Small intestine (tissue), 7 donors: ENCODE results near the gene SH3BGRL2. TPM values are rescaled to one million over a fixed set of nuclear protein-coding genes. Genes with fewer than 3 reads are reported as not detected.

Experiments used
- DNase-seq, 2 donors: peaks; one replicate each; pipeline versions ENCODE4 v3.0.0 to v3.0.0-alpha.2; 2013
- FAIRE-seq: peaks from 2 replicates; lab custom pipeline; 2012; peaks lifted over from hg19 to GRCh38; lab: Jason Lieb, UNC
- H3K27ac ChIP-seq, 3 donors: one replicate each; pipeline ENCODE4 v1.5.1; 2013; ENCODE audit warnings: low read length in 2 of 3, mild to moderate bottlenecking in 2 of 3, control low read depth in 1 of 3, inconsistent platforms in 1 of 3, low read depth in 1 of 3, moderate library complexity in 1 of 3
- H3K27me3 ChIP-seq, 3 donors: one replicate each; pipeline ENCODE4 v1.6.1; 2013; ENCODE audit warnings: low read length in 3 of 3, inconsistent platforms in 1 of 3; ENCODE audit not compliant: control insufficient read depth in 3 of 3, insufficient read depth in 3 of 3
- H3K36me3 ChIP-seq, 3 donors: one replicate each; pipeline ENCODE4 v1.6.1; 2013; ENCODE audit warnings: low read length in 3 of 3, inconsistent platforms in 1 of 3, low read depth in 1 of 3, mild to moderate bottlenecking in 1 of 3, moderate library complexity in 1 of 3; ENCODE audit not compliant: control insufficient read depth in 3 of 3, insufficient read depth in 2 of 3
- H3K4me1 ChIP-seq, 3 donors: one replicate each; pipeline ENCODE4 v1.6.1; 2013; ENCODE audit warnings: low read length in 2 of 3, inconsistent platforms in 1 of 3, low read depth in 1 of 3, mild to moderate bottlenecking in 1 of 3, moderate library complexity in 1 of 3; ENCODE audit not compliant: control insufficient read depth in 3 of 3, insufficient read depth in 2 of 3
- H3K4me3 ChIP-seq, 3 donors: one replicate each; pipeline ENCODE4 v1.5.1; 2013; ENCODE audit warnings: low read length in 3 of 3, control low read depth in 1 of 3, inconsistent platforms in 1 of 3, low read depth in 1 of 3, mild to moderate bottlenecking in 1 of 3, moderate library complexity in 1 of 3
- H3K9me3 ChIP-seq, 2 donors: one replicate each; pipeline ENCODE4 v1.6.1; 2013; ENCODE audit warnings: low read depth in 1 of 2, low read length in 1 of 2; ENCODE audit not compliant: control insufficient read depth in 2 of 2, insufficient read depth in 1 of 2
- WGBS, 3 donors: extraction: QIAGEN DNeasy Blood & Tissue Kit; methylation state at CpG; one replicate each; pipeline ENCODE4 v1.1.7; 2013; 5-methylcytosine and 5-hydroxymethylcytosine counted together
- polyA plus RNA-seq, 4 donors: library from polyadenylated mRNA; stranded (reverse) in 3 of 4; unstranded in 1 of 4; fragments of 200-250 nt in 3 of 4; fragments of 120-200 nt in 1 of 4; gene quantifications; one replicate each; pipeline versions ENCODE4 v1.2.1 to v1.2.3, GENCODE V29; 2013
- donor health status: healthy with polysubstance abuse.
- donor health status: control.
- donor health status: control.
- donor health status: Bipolar disorder and iron deficiency.
- donor health status: healthy.

Gene SH3BGRL2
- polyA plus RNA-seq, 4 donors = 31.9 to 54.6 (median 38.7) TPM

DNA sequence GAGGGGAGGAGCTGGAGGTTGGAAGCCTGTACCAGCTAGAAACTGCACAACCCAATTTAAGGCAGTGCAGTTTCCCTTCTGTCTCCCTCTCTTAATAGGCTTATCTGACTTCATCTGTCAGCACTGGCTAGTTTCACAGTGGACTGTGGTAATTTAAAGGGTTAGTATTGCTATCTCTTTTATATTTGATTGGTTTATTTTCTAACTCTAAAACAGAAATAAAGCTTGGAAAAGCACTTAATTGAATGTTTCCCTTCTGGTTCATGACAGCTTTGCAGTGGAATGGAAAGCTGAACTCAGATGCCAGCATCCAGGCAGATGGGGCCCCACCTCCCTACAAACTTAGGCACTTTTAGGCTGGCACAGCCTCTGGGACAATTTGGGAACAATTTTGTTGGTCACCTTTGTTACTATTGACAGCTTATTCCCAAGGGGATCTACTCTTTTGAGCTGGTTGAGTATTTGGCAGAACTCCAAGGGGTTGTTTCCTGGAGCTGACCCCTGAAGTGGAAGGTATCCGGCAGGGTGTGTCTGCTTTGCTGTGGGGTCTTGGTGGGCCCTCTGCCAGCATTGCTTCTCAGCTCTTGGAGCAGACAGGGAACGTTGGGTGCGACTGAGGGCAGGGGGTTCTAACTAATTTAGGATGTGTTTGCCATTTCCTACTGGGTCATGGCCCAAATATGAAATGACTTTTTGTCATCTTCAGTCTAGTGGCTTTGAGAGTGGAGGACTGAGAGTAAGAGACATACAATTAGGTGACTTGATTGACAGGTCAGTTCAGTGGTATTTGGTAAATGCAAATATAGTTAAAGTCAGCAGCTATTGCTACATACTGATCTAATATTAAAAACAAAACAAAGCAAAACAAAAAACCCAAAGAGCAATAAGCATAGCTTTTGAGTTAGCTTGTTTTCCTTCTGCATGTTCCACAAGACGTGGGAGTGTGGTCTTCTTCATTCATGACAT is 9.3 kb downstream of the SH3BGRL2 start:
- WGBS, 3 donors = 65 to 70% (median 68%) methylated on average over 4 of the region's 4 CpGs
- H3K4me1 ChIP-seq = peaks cover 0 to 7% (median 2%) of the 10 kb centered on the region in 3 donors
- no peaks in the 10 kb centered on the region for H3K27me3 ChIP-seq
- no peak overlapping the region for H3K27ac ChIP-seq
- no peak for DNase-seq
- H3K9me3 ChIP-seq = no peaks in the 10 kb centered on the region
- FAIRE-seq = no peak
- H3K36me3 ChIP-seq = no peaks in the 10 kb centered on the region
- H3K4me3 ChIP-seq = no peak overlapping the region

DNA sequence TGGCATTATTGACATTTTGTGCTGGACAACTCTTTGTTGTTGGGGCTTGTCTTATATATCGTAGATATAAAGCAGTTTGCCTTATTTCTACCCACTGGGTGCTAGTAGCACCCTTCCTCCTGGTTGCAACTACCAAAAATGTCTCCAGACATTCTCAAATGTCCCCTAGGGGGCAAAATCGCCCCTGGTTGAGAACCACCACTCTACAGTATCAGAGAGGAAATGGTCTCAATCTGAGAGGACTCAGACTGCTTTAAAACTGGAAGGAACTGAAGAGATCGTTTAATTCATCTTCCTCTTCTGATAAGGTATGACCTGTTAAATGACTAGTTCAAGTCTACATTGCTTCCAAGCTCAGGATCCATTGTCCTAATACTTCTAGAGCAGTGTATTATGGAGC is 14.9 kb downstream of the SH3BGRL2 start:
- H3K4me3 ChIP-seq = no peak overlapping the region
- H3K9me3 ChIP-seq = no peaks in the 10 kb centered on the region
- WGBS, 3 donors = 30 to 52% (median 46%) methylated on average over 3 of the region's 3 CpGs
- H3K27me3 ChIP-seq = no peaks in the 10 kb centered on the region
- FAIRE-seq (no peak), DNase-seq (no peak)
- no peaks in the 10 kb centered on the region for H3K36me3 ChIP-seq
- H3K27ac ChIP-seq = no peak overlapping the region
- peaks cover 4 to 13% (median 7%) of the 10 kb centered on the region in 3 donors for H3K4me1 ChIP-seq

DNA sequence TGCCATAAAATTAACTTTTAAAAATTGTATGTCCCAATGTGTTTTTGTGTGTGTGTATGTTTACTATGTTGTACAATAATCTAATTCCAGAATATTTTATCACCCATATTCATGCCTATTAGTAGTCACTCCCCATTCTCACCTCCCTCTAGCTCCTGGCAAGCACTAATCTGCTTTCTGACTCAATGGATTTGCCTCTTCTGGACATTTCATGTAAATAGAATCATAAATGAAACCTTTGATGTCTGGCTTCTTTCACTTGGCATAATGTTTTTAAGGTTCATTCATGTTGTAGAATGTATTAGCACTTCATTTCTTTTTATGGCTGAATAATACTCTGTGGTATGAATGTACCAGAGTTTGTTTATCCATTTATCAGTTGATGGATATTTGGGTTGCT is 15.4 kb downstream of the SH3BGRL2 start:
- H3K27ac ChIP-seq = no peak overlapping the region
- no peak for FAIRE-seq

DNA sequence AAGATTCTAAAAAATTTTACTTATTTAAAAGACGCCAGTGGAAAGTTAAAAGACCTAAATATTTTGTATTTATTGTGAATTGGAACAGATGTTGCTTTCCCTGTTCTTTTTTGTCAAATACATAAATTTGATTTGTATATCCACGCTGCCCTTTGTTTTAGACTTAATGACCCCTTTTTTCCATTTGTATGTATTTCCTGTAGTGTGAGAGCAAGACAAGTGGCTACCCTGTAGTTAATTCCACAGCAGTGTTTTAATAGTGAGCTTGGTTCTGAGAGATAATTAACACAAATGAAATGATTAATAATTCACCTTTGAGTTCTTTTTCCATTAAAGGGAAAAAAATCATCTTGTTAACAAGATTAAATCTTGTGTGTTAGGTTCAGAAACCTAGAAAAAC is 16.6 kb downstream of the SH3BGRL2 start:
- H3K9me3 ChIP-seq = no peaks in the 10 kb centered on the region
- H3K27ac ChIP-seq = peak overlapping the region in 1 of 3 donors; percentile 23
- 77 to 84% (median 79%) methylated on average over 2 of the region's 2 CpGs for WGBS, 3 donors
- H3K27me3 ChIP-seq = no peaks in the 10 kb centered on the region
- FAIRE-seq (no peak), DNase-seq (no peak)
- H3K4me1 ChIP-seq = peaks cover 4 to 13% (median 7%) of the 10 kb centered on the region in 3 donors
- H3K36me3 ChIP-seq = no peaks in the 10 kb centered on the region
- no peak overlapping the region for H3K4me3 ChIP-seq

More for the DNA sequence above, 15.4 kb downstream of the SH3BGRL2 start:
- Histone ChIP-seq H3K27me3 (no peaks in the 10 kb centered on the region), H3K4me1 (peaks cover 4 to 13% (median 7%) of the 10 kb centered on the region in 3 donors), H3K36me3 (no peaks in the 10 kb centered on the region), H3K9me3 (no peaks in the 10 kb centered on the region), H3K4me3 (no peak overlapping the region)
- DNase-seq = no peak

DNA sequence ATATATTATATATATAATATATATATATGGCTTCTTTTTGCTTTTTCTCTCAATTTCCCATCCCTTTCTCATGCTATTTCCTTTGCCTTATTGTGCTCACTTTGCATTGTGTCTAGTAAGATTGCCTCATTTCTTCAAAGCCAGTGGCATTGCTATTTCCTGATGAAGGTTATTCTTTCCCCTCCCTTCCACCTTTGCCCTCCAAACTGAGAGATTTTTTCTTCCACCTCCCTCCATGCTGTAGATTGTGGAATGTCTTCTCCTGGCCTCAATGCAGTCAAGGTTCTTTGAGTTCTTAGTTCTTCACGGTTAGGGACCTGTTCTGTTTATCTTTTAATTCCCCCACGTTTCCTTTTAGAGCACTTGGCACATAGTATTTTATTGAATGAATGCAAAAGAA is 17.2 kb downstream of the SH3BGRL2 start:
- peak overlapping the region; percentile 19 to 70 (median 20) for H3K27ac ChIP-seq
- no peak for FAIRE-seq

DNA sequence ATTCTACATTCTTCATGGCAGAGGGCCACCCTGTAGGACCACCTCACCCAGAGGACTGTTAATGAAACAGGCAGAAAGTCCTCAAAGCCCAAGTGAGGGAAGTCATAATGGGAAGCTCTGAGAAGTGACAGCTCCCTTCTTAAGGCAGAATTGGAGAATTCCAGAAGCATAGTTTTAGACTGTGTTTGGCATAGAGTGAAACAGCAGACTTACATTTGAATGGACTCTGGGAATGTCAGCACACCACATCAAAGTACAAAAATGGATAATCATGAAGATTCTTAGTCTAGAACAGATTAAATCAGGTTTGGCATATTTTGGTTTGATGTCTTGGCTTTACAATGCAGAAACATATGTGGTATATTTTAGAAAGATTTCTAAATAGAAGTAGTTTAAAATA is 17.9 kb downstream of the SH3BGRL2 start:
- H3K36me3 ChIP-seq = no peaks in the 10 kb centered on the region
- DNase-seq = no peak
- no peak overlapping the region for H3K4me3 ChIP-seq
- peak overlapping the region in 2 of 3 donors; percentile 32 to 78 for H3K27ac ChIP-seq
- peaks cover 4 to 13% (median 7%) of the 10 kb centered on the region in 3 donors for H3K4me1 ChIP-seq
- FAIRE-seq = no peak
- no peaks in the 10 kb centered on the region for H3K9me3 ChIP-seq
- H3K27me3 ChIP-seq = no peaks in the 10 kb centered on the region

More for the DNA sequence above, 17.2 kb downstream of the SH3BGRL2 start:
- DNase-seq = peak; percentile 71 to 87
- Histone ChIP-seq H3K36me3 (no peaks in the 10 kb centered on the region), H3K9me3 (no peaks in the 10 kb centered on the region), H3K27me3 (no peaks in the 10 kb centered on the region), H3K4me1 (peaks cover 4 to 13% (median 7%) of the 10 kb centered on the region in 3 donors), H3K4me3 (no peak overlapping the region)
- WGBS, 3 donors = 10 to 38% (median 35%) methylated on average over 2 of the region's 2 CpGs

DNA sequence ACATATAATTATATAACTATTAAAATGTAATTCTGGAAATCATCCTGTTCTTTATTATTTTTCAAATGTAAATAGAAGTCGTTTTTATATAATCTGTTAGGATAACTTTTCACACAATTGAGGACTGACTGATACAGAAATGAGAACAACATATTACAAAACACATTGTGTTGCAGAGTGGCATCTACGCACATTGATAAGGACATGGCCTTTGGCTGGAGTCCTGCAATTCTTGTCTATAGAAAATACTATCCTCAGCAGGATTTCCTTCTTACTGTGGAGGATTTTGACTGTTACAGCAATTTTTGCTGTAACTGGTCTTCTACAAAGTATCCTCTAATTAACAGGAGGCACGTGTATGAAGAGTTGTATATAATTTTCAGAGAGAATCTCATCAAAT is 19.8 kb downstream of the SH3BGRL2 start:
- Histone ChIP-seq H3K9me3 (no peaks in the 10 kb centered on the region), H3K4me1 (peaks cover 4 to 13% (median 5%) of the 10 kb centered on the region in 3 donors), H3K27ac (no peak overlapping the region), H3K4me3 (no peak overlapping the region), H3K27me3 (no peaks in the 10 kb centered on the region), H3K36me3 (no peaks in the 10 kb centered on the region)
- 45 to 56% (median 55%) methylated on average over 3 of the region's 3 CpGs for WGBS, 3 donors
- FAIRE-seq (no peak), DNase-seq (no peak)

DNA sequence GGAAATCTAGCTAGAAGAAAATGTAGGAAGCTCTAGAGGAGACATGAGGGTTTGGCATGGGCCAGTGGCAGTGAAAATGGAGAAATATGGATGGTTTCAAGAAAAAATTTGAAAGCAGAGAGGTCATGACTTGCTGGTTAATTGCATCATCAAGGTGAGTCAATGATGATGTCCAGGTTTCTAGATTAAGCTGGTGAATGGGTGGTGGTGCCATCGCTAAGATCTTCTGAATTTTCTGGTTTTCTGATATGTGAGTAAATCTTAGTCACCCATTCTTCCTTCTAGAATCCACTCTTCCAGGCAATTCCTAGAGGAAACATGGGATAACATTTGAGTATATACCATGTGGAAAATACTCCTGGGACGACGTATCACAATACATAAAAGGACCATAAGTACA is 25.0 kb downstream of the SH3BGRL2 start:
- no peak overlapping the region for H3K27ac ChIP-seq
- H3K4me1 ChIP-seq = no peaks in the 10 kb centered on the region
- no peaks in the 10 kb centered on the region for H3K27me3 ChIP-seq
- H3K36me3 ChIP-seq = no peaks in the 10 kb centered on the region
- H3K4me3 ChIP-seq = no peak overlapping the region
- 93 to 96% (median 96%) methylated on average over 3 of the region's 3 CpGs for WGBS, 3 donors
- H3K9me3 ChIP-seq = peaks cover 0 to 2% of the 10 kb centered on the region in 2 donors
- DNase-seq (no peak), FAIRE-seq (no peak)
